Thyroid gland (tissue), 4 donors: ENCODE data around the gene AP3B2. TPM values are rescaled to one million over a fixed set of nuclear protein-coding genes. Genes with fewer than 3 reads are reported as not detected.
A peak's percentile ranks its signal among the peaks of the same experiment; 100 is the strongest.

Experiments
- DNase-seq, 2 donors: peaks; one replicate each; pipeline ENCODE4 v3.0.0-alpha.2; 2019
- H3K27ac ChIP-seq, 3 donors: fragments of 200-600 bp; sonication (generic); 1 replicate in 2 of 3; 2 replicates in 1 of 3; pipeline ENCODE4 v1.5.1; 2016 to 2019; ENCODE audit warnings: mild to moderate bottlenecking in 1 of 3, moderate library complexity in 1 of 3
- H3K27me3 ChIP-seq: fragments of 200-600 bp; sonication (generic); one replicate; pipeline ENCODE4 v1.5.1; 2019
- H3K36me3 ChIP-seq, 2 donors: fragments of 200-600 bp; sonication (generic); one replicate each; pipeline ENCODE4 v1.5.1; 2016 to 2019
- H3K4me1 ChIP-seq, 2 donors: fragments of 200-600 bp; sonication (generic); one replicate each; pipeline ENCODE4 v1.5.1; 2017 to 2019
- H3K4me3 ChIP-seq, 3 donors: fragments of 200-600 bp; sonication (generic); replicated peaks in 1 of 3; 1 replicate in 2 of 3; 2 replicates in 1 of 3; pipeline ENCODE4 v1.5.1; 2016; ENCODE audit warnings: mild to moderate bottlenecking in 1 of 3
- H3K9me3 ChIP-seq: fragments of 200-600 bp; sonication (generic); one replicate; pipeline ENCODE4 v1.5.1; 2017
- CTCF ChIP-seq, 6 experiments: fragments of 200-600 bp in 3 of 6; fragments of 450-650 bp in 3 of 6; sonication (generic) in 3 of 6; IDR thresholded peaks; one replicate each; pipeline ENCODE4 v1.5.1; 2016 to 2019; ENCODE audit warnings: antibody characterized with exemption in 6 of 6, mild to moderate bottlenecking in 2 of 6, inconsistent platforms in 1 of 6, moderate library complexity in 1 of 6
- POLR2A ChIP-seq, 2 donors: fragments of 450-650 bp; IDR thresholded peaks; one replicate each; pipeline ENCODE4 v1.6.1; 2017; ENCODE audit warnings: antibody characterized with exemption in 2 of 2, mild to moderate bottlenecking in 2 of 2, moderate library complexity in 1 of 2
- WGBS, 2 donors: methylation state at CpG; one replicate each; pipeline ENCODE4 v1.1.5; 2017; 5-methylcytosine and 5-hydroxymethylcytosine counted together
- intact Hi-C: fragments of 100-400 bp; cut with DNase I; formaldehyde crosslinking; loops from one replicate; pipeline ENCODE4 v1.15.1; 2023
- total RNA-seq, 4 donors: library from RNA; depleted of rRNA; stranded (reverse); fragments of >200 nt; gene quantifications; one replicate each; pipeline ENCODE4 v1.2.3, GENCODE V29; 2016

Gene AP3B2
- total RNA-seq: 1 to 10 TPM; 1.4 to 4.1 (median 2.1) TPM

GRCh38 chr15:82709421-82710207, at the start of gene AP3B2:
Gene AP3B2, minus strand, starts transcription at chr15:82709875. Its CDS starts 169 bp downstream, at chr15:82709706.
- peak within 1 kb of the TSS in 2 of 3 donors; percentile 23 to 54 for H3K4me3 ChIP-seq
- DNase-seq: peak; percentile 68 to 70

GRCh38 chr15:82751308-82751707, 41.6 kb upstream of the AP3B2 start:
- Histone ChIP-seq H3K4me1 (peaks cover 18% of the 10 kb centered on the region in 2 donors), H3K4me3 (peak overlapping the region in 2 of 3 donors; percentile 61 to 81), H3K36me3 (peaks cover 12 to 19% of the 10 kb centered on the region in 2 donors), H3K27ac (no peak overlapping the region), H3K9me3 (no peaks in the 10 kb centered on the region), H3K27me3 (no peaks in the 10 kb centered on the region)
- DNase-seq: no peak
- 55 to 56% methylated on average over 4 of the region's 4 CpGs for WGBS, 2 donors
- intact Hi-C loops: loop anchor here (5.0 kb wide), 1 partner anchor 51 kb away; no protein-coding TSS in a partner anchor
- TF ChIP-seq POLR2A (IDR thresholded peaks at IDR 0.05): no peak
- no peak for TF ChIP-seq CTCF (IDR thresholded peaks at IDR 0.05)

More at GRCh38 chr15:82709421-82710207, at the start of gene AP3B2:
- Histone ChIP-seq H3K27ac (peak within 1 kb of the TSS in 1 of 3 donors; percentile 30), H3K4me1 (peaks cover 6 to 10% of the 10 kb centered on the region in 2 donors), H3K9me3 (no peaks in the 10 kb centered on the region), H3K36me3 (no peaks in the 10 kb centered on the region), H3K27me3 (no peaks in the 10 kb centered on the region)
- intact Hi-C loops: loop anchor here (5.0 kb wide), 1 partner anchor 42 kb away; no protein-coding TSS in a partner anchor
- TF ChIP-seq POLR2A (IDR thresholded peaks at IDR 0.05) (no peak), CTCF (IDR thresholded peaks at IDR 0.05) (no peak)
- WGBS, 2 donors: 1 to 5% methylated on average over 16 to 25 of the region's 95 CpGs

- DNase-seq: peak in 1 of 2 donors; percentile 1
- no peak for TF ChIP-seq CTCF (IDR thresholded peaks at IDR 0.05)
Observed at GRCh38 chr15:82750831-82751180, 41.1 kb upstream of the AP3B2 start.

GRCh38 chr15:82749951-82750830, 40.5 kb upstream of the AP3B2 start:
- H3K4me3 ChIP-seq: peak overlapping the region; percentile 26 to 81 (median 61)
- H3K4me1 ChIP-seq: peaks cover 18% of the 10 kb centered on the region in 2 donors
- H3K27me3 ChIP-seq: no peaks in the 10 kb centered on the region
- TF ChIP-seq CTCF (IDR thresholded peaks at IDR 0.05) (no peak), POLR2A (IDR thresholded peaks at IDR 0.05) (peak in 1 of 2 donors; percentile 95)
- intact Hi-C loops: loop anchor here (5.0 kb wide), 1 partner anchor 52 kb away; no protein-coding TSS in a partner anchor
- no peaks in the 10 kb centered on the region for H3K9me3 ChIP-seq
- peak; percentile 94 to 95 for DNase-seq
- H3K27ac ChIP-seq: peak overlapping the region; percentile 53 to 97 (median 88)
- 1% methylated on average over 32 to 46 of the region's 47 CpGs for WGBS, 2 donors
- H3K36me3 ChIP-seq: peaks cover 8 to 9% of the 10 kb centered on the region in 2 donors

More at GRCh38 chr15:82750831-82751180, 41.1 kb upstream of the AP3B2 start:
- Histone ChIP-seq H3K27me3 (no peaks in the 10 kb centered on the region), H3K4me1 (peaks cover 18% of the 10 kb centered on the region in 2 donors), H3K27ac (peak overlapping the region in 2 of 3 donors; percentile 88 to 97), H3K36me3 (peaks cover 12 to 14% of the 10 kb centered on the region in 2 donors), H3K4me3 (peak overlapping the region; percentile 26 to 81 (median 61)), H3K9me3 (no peaks in the 10 kb centered on the region)
- WGBS, 2 donors: 1 to 3% methylated on average over 8 of the region's 8 CpGs
- intact Hi-C loops: loop anchor here (5.0 kb wide), 1 partner anchor 51 kb away; no protein-coding TSS in a partner anchor
